Right lobe of liver (tissue), 6 donors: ENCODE measurements around the gene SLC35E2B. TPM values are rescaled to one million over a fixed set of nuclear protein-coding genes. Genes with fewer than 3 reads are reported as not detected.
A peak's percentile ranks its signal among the peaks of the same experiment; 100 is the strongest.

ENCODE experiments used
- ATAC-seq, 4 donors: fragments of 200-7000 bp; cut with Tn5 transposase; one replicate each; pipeline ENCODE4 v1.9.1; 2020; ENCODE audit warnings: mild to moderate bottlenecking in 4 of 4, moderate library complexity in 4 of 4
- DNase-seq, 3 donors: peaks; one replicate each; pipeline ENCODE4 v3.0.0-alpha.2; 2020
- H3K27ac ChIP-seq, 3 donors: fragments of 200-600 bp; one replicate each; pipeline ENCODE4 v1.8.0; 2022
- H3K27me3 ChIP-seq, 2 donors: fragments of 200-600 bp; one replicate each; pipeline ENCODE4 v1.8.0; 2022
- H3K36me3 ChIP-seq, 4 donors: fragments of 200-600 bp; sonication (generic) in 1 of 4; one replicate each; pipeline versions ENCODE4 v1.5.1 to v1.8.0; 2017 to 2022; ENCODE audit warnings: control low read depth in 1 of 4
- H3K4me1 ChIP-seq, 4 donors: fragments of 200-600 bp; sonication (generic) in 1 of 4; one replicate each; pipeline versions ENCODE4 v1.5.1 to v1.8.0; 2017 to 2022; ENCODE audit warnings: control low read depth in 1 of 4
- H3K4me3 ChIP-seq, 3 donors: fragments of 200-600 bp; one replicate each; pipeline ENCODE4 v1.8.0; 2022
- H3K9me3 ChIP-seq, 4 donors: fragments of 200-600 bp; sonication (generic) in 1 of 4; one replicate each; pipeline versions ENCODE4 v1.5.1 to v1.8.0; 2017 to 2022; ENCODE audit warnings: control low read depth in 1 of 4
- CTCF ChIP-seq, 4 donors: fragments of 200-600 bp in 3 of 4; fragments of 450-650 bp in 1 of 4; IDR thresholded peaks; one replicate each; pipeline versions ENCODE4 v1.5.1 to v1.8.0; 2016 to 2022; ENCODE audit warnings: antibody characterized with exemption in 4 of 4, mild to moderate bottlenecking in 2 of 4
- POLR2A ChIP-seq: fragments of 450-650 bp; IDR thresholded peaks from one replicate; pipeline ENCODE4 v1.6.1; 2017; ENCODE audit warnings: antibody characterized with exemption, mild to moderate bottlenecking
- WGBS: methylation state at CpG from one replicate; pipeline ENCODE4 v1.1.6; 2018; ENCODE audit warnings: low coverage, low lambda C conversion rate; ENCODE audit not compliant: insufficient coverage; ENCODE audit errors: missing lambda C conversion rate; 5-methylcytosine and 5-hydroxymethylcytosine counted together
- intact Hi-C, 2 donors: fragments of 100-400 bp; cut with DNase I; formaldehyde crosslinking; loops; one replicate each; pipeline versions ENCODE4 v1.11.2 to v1.14.1; 2022
- total RNA-seq, 6 experiments: library from RNA; depleted of rRNA in 2 of 6; stranded (reverse); fragments of >200 nt in 2 of 6; fragmentation: NEBNext Ultra II Directional in 3 of 6; extraction: Animal tissue kit (Norgen Biotek cat#: 25700) in 3 of 6; gene quantifications; one replicate each; pipeline versions ENCODE4 v1.1.0 to v1.2.4, GENCODE V29; 2016 to 2023
- donor health status: DM: no; HTN: yes; CAD: no.
- donor health status: DM: no; HTN: no; CAD: no.
- donor health status: DM: no; HTN: no; CAD: no.
- donor health status: DM: no; HTN: yes; CAD: no.
- donor health status: DM: no; HTN: yes; CAD: no.

Gene SLC35E2B
- total RNA-seq, 6 experiments from 2014 or later = 13.4 to 19.9 (median 17.0) TPM

GRCh38 chr1:1625404-1625775 is 67.2 kb downstream of the SLC35E2B start:
- Histone ChIP-seq H3K27ac (no peak overlapping the region), H3K36me3 (peaks cover 0 to 4% (median 2%) of the 10 kb centered on the region in 4 donors), H3K4me3 (no peak overlapping the region), H3K27me3 (no peaks in the 10 kb centered on the region), H3K4me1 (no peaks in the 10 kb centered on the region), H3K9me3 (no peaks in the 10 kb centered on the region)
- TF ChIP-seq POLR2A = no peak
- TF ChIP-seq CTCF (IDR thresholded peaks at IDR 0.05) = no peak
- 70% methylated on average over 3 of the region's 28 CpGs for WGBS
- ATAC-seq = no peak
- DNase-seq = peak in 2 of 3 donors; percentile 39
- intact Hi-C loops = loop anchor here in 1 of 2 donors (10.0 kb wide), 1 partner anchor 49 kb away; no protein-coding TSS in a partner anchor

- H3K36me3 ChIP-seq = peaks cover 0 to 4% (median 2%) of the 10 kb centered on the region in 4 donors
- no CpG with 5 or more reads among the region's 38 CpGs for WGBS
- H3K4me3 ChIP-seq = no peak overlapping the region
- no peaks in the 10 kb centered on the region for H3K9me3 ChIP-seq
- H3K27ac ChIP-seq = no peak overlapping the region
- no peaks in the 10 kb centered on the region for H3K4me1 ChIP-seq
- ATAC-seq (no peak), DNase-seq (peak in 2 of 3 donors; percentile 44 to 51)
- intact Hi-C loops = loop anchor here in 1 of 2 donors (10.0 kb wide), 1 partner anchor 50 kb away; no protein-coding TSS in a partner anchor
- H3K27me3 ChIP-seq = no peaks in the 10 kb centered on the region
- TF ChIP-seq POLR2A = no peak
- no peak for TF ChIP-seq CTCF (IDR thresholded peaks at IDR 0.05)
Measured at GRCh38 chr1:1624443-1625403, 67.9 kb downstream of the SLC35E2B start.

GRCh38 chr1:1623631-1624442 is 68.8 kb downstream of the SLC35E2B start:
- no peaks in the 10 kb centered on the region for H3K4me1 ChIP-seq
- WGBS = no CpG with 5 or more reads among the region's 51 CpGs
- H3K36me3 ChIP-seq = peaks cover 0 to 4% (median 2%) of the 10 kb centered on the region in 4 donors
- H3K4me3 ChIP-seq = no peak overlapping the region
- H3K27me3 ChIP-seq = no peaks in the 10 kb centered on the region
- H3K9me3 ChIP-seq = no peaks in the 10 kb centered on the region
- ATAC-seq (no peak), DNase-seq (peak in 2 of 3 donors; percentile 9 to 56)
- no peak overlapping the region for H3K27ac ChIP-seq
- intact Hi-C loops = loop anchor here in 1 of 2 donors (10.0 kb wide), 1 partner anchor 51 kb away; no protein-coding TSS in a partner anchor
- TF ChIP-seq POLR2A = no peak
- no peak for TF ChIP-seq CTCF (IDR thresholded peaks at IDR 0.05)

GRCh38 chr1:1623181-1623630 is 69.4 kb downstream of the SLC35E2B start:
- Histone ChIP-seq H3K4me3 (no peak overlapping the region), H3K4me1 (no peaks in the 10 kb centered on the region), H3K27me3 (no peaks in the 10 kb centered on the region), H3K27ac (no peak overlapping the region), H3K36me3 (peaks cover 0 to 4% (median under 1%) of the 10 kb centered on the region in 4 donors), H3K9me3 (no peaks in the 10 kb centered on the region)
- intact Hi-C loops = loop anchor here in 1 of 2 donors (10.0 kb wide), 1 partner anchor 52 kb away; no protein-coding TSS in a partner anchor
- TF ChIP-seq POLR2A (no peak), CTCF (IDR thresholded peaks at IDR 0.05) (no peak)
- DNase-seq (peak in 1 of 3 donors; percentile 47), ATAC-seq (no peak)
- 80% methylated on average over 1 of the region's 33 CpGs for WGBS
